B cell (primary cell): Measurements from ENCODE around the gene ATG12. TPM values are rescaled to one million over a fixed set of nuclear protein-coding genes. Genes with fewer than 3 reads are reported as not detected.

Source experiments
- polyA plus RNA-seq: library from polyadenylated mRNA; depleted of rRNA; stranded (reverse); fragments of >200 nt; gene quantifications from 2 replicates; pipeline ENCODE4 v1.2.3, GENCODE V29; 2012
- total RNA-seq, 2 donors: library from RNA; stranded (reverse); fragments of 120-200 nt in 1 of 2; gene quantifications; 1 replicate in 1 of 2; 2 replicates in 1 of 2; pipeline versions ENCODE4 v1.2.3 to v1.2.4, GENCODE V29; 2013 to 2022

ATG12 gene
- total and polyA plus RNA-seq, 2 donors (not counting 1 experiment from before 2014, with no cell fraction given) = 60.8 to 97.5 TPM

Other genes starting within 250 kb of the ATG12 start
- gene TICAM2, start 239.1 kb downstream of the ATG12 start, total RNA-seq = 4.9 and 5.4 TPM in 2 replicates
- gene TICAM2, start 239.1 kb downstream of the ATG12 start, polyA plus RNA-seq = 0.55 and 0.97 TPM in 2 replicates
- gene TMED7, start 215.5 kb downstream of the ATG12 start, total RNA-seq = 40.3 and 40.4 TPM in 2 replicates
- gene TMED7, start 215.5 kb downstream of the ATG12 start, polyA plus RNA-seq = 17.3 and 30.6 TPM in 2 replicates
- not detected in 2 replicates for gene CDO1, start 24.9 kb downstream of the ATG12 start, total RNA-seq
- 0.12 TPM in 1 of 2 replicates, not detected in the other for gene CDO1, start 24.9 kb downstream of the ATG12 start, polyA plus RNA-seq
- gene AP3S1, start 370 bp upstream of the ATG12 start, total RNA-seq = 37.1 and 47.6 TPM in 2 replicates
- gene AP3S1, start 370 bp upstream of the ATG12 start, polyA plus RNA-seq = 12.8 and 47.9 TPM in 2 replicates
- gene LVRN, start 120.9 kb upstream of the ATG12 start, total RNA-seq = not detected in 2 replicates
- 0.06 TPM in 1 of 2 replicates, not detected in the other for gene LVRN, start 120.9 kb upstream of the ATG12 start, polyA plus RNA-seq
- gene ARL14EPL, start 190.9 kb upstream of the ATG12 start, total RNA-seq = 0.34 TPM in 1 of 2 replicates, not detected in the other
- 0.17 and 0.19 TPM in 2 replicates for gene ARL14EPL, start 190.9 kb upstream of the ATG12 start, polyA plus RNA-seq
- gene COMMD10, start 243.5 kb upstream of the ATG12 start, total RNA-seq = 48.2 and 48.7 TPM in 2 replicates
- gene COMMD10, start 243.5 kb upstream of the ATG12 start, polyA plus RNA-seq = 18.8 and 19.8 TPM in 2 replicates